ENCODE measurements around the gene NKX2-8. TPM values are rescaled to one million over a fixed set of nuclear protein-coding genes. Genes with fewer than 3 reads are reported as not detected.
A peak's percentile ranks its signal among the peaks of the same experiment; 100 is the strongest.

Gene NKX2-8
- total and polyA plus RNA-seq, 2 of the 13 experiments (the other 11 are each of a cell fraction or from before 2014, with no cell fraction given): not detected

DNA sequence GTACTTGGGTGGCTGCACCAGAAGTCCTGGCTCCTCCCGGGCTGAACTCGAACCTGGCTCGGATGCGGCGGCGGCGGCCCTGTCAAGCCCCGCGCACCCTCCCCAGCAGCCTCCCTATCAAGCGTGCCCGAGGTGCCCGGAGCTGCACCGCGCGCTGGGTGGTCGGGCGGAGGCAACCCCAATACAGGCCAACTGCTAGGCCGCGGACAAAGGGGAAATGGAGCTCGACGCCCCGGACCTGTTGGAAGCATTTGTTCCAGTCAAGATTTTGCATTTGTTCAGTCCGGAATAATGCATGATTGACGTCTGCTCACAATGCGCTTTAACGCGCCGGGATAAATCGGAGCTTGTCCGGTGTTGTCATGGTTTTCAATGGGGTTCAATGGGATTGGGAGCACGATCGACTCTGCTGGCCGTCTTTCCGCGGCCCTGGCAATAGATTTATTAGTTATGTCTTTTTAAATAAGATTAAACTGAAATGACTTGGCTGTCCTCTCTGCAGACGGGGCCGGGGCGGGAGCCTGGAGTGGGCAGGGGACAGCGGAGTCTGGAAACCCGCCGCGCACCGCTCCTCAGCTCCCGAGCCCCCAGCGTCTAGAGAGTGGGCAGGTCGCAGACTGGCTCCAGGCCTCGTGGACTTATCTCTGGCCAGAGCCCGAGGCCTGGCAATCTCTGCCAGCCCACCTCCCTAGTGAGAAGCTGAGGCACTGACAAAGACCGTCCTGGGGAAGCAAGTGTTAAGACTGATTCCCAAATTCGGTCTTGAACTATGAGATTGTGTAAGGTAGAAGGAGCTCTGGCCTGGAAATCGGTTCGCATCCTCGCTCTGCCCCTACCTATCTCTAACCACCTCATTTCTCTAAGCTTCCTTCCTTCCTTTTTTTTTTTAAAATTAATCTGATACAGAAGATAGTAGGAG is 1.7 kb upstream of the NKX2-8 start (continued):
- TF ChIP-seq, protein P1, sequence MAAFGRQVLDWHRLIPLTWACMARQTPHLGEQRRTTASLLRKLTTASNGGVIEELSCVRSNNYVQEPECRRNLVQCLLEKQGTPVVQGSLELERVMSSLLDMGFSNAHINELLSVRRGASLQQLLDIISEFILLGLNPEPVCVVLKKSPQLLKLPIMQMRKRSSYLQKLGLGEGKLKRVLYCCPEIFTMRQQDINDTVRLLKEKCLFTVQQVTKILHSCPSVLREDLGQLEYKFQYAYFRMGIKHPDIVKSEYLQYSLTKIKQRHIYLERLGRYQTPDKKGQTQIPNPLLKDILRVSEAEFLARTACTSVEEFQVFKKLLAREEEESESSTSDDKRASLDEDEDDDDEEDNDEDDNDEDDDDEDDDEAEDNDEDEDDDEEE (CRISPR knock-in tag; IDR thresholded peaks at IDR 0.05): no peak
- TF ChIP-seq NFKB2 (CRISPR knock-in tag; IDR thresholded peaks at IDR 0.05; ENCODE audit: borderline replicate concordance) (0 out of 2 replicates have a peak, but pooled peaks have one; percentile 26), FOXC1 (CRISPR knock-in tag; IDR thresholded peaks at IDR 0.05; ENCODE audit: borderline replicate concordance) (no peak), ZNF205 (CRISPR knock-in tag; IDR thresholded peaks at IDR 0.05) (no peak), ZNF749 (CRISPR knock-in tag; IDR thresholded peaks at IDR 0.05; ENCODE audit: borderline replicate concordance) (no peak), HOXA5 (CRISPR knock-in tag; IDR thresholded peaks at IDR 0.05) (no peak), NFE2 (CRISPR knock-in tag; IDR thresholded peaks at IDR 0.05) (no peak), ZSCAN31 (CRISPR knock-in tag; IDR thresholded peaks at IDR 0.05; ENCODE audit: low read depth) (no peak), PHF8 (CRISPR knock-in tag; IDR thresholded peaks at IDR 0.05) (no peak), ZNF615 (CRISPR knock-in tag; IDR thresholded peaks at IDR 0.05; ENCODE audit: borderline replicate concordance) (no peak)
- TF ChIP-seq, protein P2, sequence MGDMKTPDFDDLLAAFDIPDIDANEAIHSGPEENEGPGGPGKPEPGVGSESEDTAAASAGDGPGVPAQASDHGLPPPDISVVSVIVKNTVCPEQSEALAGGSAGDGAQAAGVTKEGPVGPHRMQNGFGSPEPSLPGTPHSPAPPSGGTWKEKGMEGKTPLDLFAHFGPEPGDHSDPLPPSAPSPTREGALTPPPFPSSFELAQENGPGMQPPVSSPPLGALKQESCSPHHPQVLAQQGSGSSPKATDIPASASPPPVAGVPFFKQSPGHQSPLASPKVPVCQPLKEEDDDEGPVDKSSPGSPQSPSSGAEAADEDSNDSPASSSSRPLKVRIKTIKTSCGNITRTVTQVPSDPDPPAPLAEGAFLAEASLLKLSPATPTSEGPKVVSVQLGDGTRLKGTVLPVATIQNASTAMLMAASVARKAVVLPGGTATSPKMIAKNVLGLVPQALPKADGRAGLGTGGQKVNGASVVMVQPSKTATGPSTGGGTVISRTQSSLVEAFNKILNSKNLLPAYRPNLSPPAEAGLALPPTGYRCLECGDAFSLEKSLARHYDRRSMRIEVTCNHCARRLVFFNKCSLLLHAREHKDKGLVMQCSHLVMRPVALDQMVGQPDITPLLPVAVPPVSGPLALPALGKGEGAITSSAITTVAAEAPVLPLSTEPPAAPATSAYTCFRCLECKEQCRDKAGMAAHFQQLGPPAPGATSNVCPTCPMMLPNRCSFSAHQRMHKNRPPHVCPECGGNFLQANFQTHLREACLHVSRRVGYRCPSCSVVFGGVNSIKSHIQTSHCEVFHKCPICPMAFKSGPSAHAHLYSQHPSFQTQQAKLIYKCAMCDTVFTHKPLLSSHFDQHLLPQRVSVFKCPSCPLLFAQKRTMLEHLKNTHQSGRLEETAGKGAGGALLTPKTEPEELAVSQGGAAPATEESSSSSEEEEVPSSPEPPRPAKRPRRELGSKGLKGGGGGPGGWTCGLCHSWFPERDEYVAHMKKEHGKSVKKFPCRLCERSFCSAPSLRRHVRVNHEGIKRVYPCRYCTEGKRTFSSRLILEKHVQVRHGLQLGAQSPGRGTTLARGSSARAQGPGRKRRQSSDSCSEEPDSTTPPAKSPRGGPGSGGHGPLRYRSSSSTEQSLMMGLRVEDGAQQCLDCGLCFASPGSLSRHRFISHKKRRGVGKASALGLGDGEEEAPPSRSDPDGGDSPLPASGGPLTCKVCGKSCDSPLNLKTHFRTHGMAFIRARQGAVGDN (CRISPR knock-in tag; IDR thresholded peaks at IDR 0.05): peak; percentile 15; the same call in 1 of the 2 replicates
- TF ChIP-seq, protein P3, sequence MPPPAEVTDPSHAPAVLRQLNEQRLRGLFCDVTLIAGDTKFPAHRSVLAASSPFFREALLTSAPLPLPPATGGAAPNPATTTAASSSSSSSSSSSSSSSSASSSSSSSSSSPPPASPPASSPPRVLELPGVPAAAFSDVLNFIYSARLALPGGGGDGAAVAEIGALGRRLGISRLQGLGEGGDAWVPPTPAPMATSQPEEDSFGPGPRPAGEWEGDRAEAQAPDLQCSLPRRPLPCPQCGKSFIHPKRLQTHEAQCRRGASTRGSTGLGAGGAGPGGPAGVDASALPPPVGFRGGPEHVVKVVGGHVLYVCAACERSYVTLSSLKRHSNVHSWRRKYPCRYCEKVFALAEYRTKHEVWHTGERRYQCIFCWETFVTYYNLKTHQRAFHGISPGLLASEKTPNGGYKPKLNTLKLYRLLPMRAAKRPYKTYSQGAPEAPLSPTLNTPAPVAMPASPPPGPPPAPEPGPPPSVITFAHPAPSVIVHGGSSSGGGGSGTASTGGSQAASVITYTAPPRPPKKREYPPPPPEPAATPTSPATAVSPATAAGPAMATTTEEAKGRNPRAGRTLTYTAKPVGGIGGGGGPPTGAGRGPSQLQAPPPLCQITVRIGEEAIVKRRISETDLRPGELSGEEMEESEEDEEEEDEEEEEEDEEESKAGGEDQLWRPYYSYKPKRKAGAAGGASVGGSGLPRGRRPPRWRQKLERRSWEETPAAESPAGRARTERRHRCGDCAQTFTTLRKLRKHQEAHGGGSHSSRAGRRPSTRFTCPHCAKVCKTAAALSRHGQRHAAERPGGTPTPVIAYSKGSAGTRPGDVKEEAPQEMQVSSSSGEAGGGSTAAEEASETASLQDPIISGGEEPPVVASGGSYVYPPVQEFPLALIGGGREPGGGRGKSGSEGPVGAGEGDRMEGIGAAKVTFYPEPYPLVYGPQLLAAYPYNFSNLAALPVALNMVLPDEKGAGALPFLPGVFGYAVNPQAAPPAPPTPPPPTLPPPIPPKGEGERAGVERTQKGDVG (CRISPR knock-in tag; IDR thresholded peaks at IDR 0.05; ENCODE audit: borderline replicate concordance): no peak
